Measurements from ENCODE around the gene ZNF311. TPM values are rescaled to one million over a fixed set of nuclear protein-coding genes. Genes with fewer than 3 reads are reported as not detected.

The ZNF311 gene
- total and polyA plus RNA-seq, 2 of the 13 experiments (the other 11 are each of a cell fraction or from before 2014, with no cell fraction given) = not detected

DNA sequence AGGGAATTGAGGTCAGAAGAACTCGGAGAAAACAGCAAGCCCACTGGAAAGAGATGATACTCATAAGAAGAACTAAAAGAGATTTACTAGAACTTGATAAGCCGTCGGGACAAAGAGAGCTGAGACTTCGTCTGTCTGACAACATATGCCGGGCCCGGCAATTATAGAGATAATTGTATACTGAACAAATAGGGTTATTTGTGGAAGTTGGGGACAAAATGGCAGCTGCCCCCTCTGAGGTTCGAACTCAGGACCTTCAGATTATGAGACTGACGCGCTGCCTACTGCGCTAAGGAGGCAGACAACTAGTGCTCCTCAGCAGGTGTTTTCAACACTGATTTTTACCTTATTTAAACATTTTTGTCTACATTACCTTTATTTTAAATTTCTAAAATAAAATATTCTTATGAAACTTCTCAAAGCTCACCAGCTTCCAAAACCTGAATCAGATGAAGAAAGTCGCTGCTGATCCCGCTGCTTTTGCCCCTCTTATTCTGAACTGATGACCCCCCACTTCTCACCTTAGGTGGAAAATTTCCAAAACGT is 52.0 kb downstream of the ZNF311 start (continued):
- TF ChIP-seq, protein P1, sequence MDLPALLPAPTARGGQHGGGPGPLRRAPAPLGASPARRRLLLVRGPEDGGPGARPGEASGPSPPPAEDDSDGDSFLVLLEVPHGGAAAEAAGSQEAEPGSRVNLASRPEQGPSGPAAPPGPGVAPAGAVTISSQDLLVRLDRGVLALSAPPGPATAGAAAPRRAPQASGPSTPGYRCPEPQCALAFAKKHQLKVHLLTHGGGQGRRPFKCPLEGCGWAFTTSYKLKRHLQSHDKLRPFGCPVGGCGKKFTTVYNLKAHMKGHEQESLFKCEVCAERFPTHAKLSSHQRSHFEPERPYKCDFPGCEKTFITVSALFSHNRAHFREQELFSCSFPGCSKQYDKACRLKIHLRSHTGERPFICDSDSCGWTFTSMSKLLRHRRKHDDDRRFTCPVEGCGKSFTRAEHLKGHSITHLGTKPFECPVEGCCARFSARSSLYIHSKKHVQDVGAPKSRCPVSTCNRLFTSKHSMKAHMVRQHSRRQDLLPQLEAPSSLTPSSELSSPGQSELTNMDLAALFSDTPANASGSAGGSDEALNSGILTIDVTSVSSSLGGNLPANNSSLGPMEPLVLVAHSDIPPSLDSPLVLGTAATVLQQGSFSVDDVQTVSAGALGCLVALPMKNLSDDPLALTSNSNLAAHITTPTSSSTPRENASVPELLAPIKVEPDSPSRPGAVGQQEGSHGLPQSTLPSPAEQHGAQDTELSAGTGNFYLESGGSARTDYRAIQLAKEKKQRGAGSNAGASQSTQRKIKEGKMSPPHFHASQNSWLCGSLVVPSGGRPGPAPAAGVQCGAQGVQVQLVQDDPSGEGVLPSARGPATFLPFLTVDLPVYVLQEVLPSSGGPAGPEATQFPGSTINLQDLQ (CRISPR knock-in tag; IDR thresholded peaks at IDR 0.05) = 0 out of 2 replicates have a peak, but pooled peaks have one; percentile 30
- TF ChIP-seq ZNF143 (CRISPR knock-in tag; IDR thresholded peaks at IDR 0.05) (no peak), ZSCAN21 (CRISPR knock-in tag; IDR thresholded peaks at IDR 0.05; ENCODE audit: borderline replicate concordance) (0 out of 2 replicates have a peak, but pooled peaks have one; percentile 37), SAP130 (CRISPR knock-in tag; IDR thresholded peaks at IDR 0.05; ENCODE audit: low read depth) (peak; percentile 47), ZNF30 (CRISPR knock-in tag; IDR thresholded peaks at IDR 0.05) (no peak), EP300 (IDR thresholded peaks at IDR 0.05; ENCODE audit: low read depth in 2 of 2, low read length in 2 of 2) (0 out of 4 replicates have a peak, but pooled peaks of 1 of the 2 experiments have one; percentile 14), EP300 (CRISPR knock-in tag; IDR thresholded peaks at IDR 0.05; ENCODE audit: borderline replicate concordance) (no peak), HNF4A (CRISPR knock-in tag; IDR thresholded peaks at IDR 0.05) (peak; percentile 30; the same call in 1 of the 2 replicates), CBX5 (CRISPR knock-in tag; IDR thresholded peaks at IDR 0.05; ENCODE audit: borderline replicate concordance) (peak; percentile 81), KMT2A (CRISPR knock-in tag; IDR thresholded peaks at IDR 0.05) (no peak), ETV6 (CRISPR knock-in tag; conservative IDR thresholded peaks at IDR 0.05) (no peak), ZNF749 (CRISPR knock-in tag; IDR thresholded peaks at IDR 0.05; ENCODE audit: borderline replicate concordance) (no peak), YEATS2 (CRISPR knock-in tag; IDR thresholded peaks at IDR 0.05; ENCODE audit: borderline replicate concordance) (peak; percentile 41; the same call in 1 of the 2 replicates), HINFP (CRISPR knock-in tag; IDR thresholded peaks at IDR 0.05; ENCODE audit: low read depth) (no peak), CCDC6 (CRISPR knock-in tag; IDR thresholded peaks at IDR 0.05) (no peak; the same call in 1 of the 2 replicates), NR2F6 (IDR thresholded peaks at IDR 0.05) (peak; percentile 61; the same call in 1 of the 2 replicates), NR2F6 (CRISPR knock-in tag; IDR thresholded peaks at IDR 0.05) (peak; percentile 26; the same call in 1 of the 2 replicates), RXRB (CRISPR knock-in tag; IDR thresholded peaks at IDR 0.05; ENCODE audit: borderline replicate concordance) (peak; percentile 64), ELK4 (CRISPR knock-in tag; IDR thresholded peaks at IDR 0.05; ENCODE audit: borderline replicate concordance) (no peak), ZNF136 (CRISPR knock-in tag; IDR thresholded peaks at IDR 0.05; ENCODE audit: low read depth) (no peak; the same call in 1 of the 2 replicates), ADNP (CRISPR knock-in tag; IDR thresholded peaks at IDR 0.05) (peak; percentile 76; the same call in 1 of the 2 replicates)
- TF ChIP-seq, protein P2, sequence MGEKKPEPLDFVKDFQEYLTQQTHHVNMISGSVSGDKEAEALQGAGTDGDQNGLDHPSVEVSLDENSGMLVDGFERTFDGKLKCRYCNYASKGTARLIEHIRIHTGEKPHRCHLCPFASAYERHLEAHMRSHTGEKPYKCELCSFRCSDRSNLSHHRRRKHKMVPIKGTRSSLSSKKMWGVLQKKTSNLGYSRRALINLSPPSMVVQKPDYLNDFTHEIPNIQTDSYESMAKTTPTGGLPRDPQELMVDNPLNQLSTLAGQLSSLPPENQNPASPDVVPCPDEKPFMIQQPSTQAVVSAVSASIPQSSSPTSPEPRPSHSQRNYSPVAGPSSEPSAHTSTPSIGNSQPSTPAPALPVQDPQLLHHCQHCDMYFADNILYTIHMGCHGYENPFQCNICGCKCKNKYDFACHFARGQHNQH (CRISPR knock-in tag; IDR thresholded peaks at IDR 0.05) = peak; percentile 88
- TF ChIP-seq, protein P3, sequence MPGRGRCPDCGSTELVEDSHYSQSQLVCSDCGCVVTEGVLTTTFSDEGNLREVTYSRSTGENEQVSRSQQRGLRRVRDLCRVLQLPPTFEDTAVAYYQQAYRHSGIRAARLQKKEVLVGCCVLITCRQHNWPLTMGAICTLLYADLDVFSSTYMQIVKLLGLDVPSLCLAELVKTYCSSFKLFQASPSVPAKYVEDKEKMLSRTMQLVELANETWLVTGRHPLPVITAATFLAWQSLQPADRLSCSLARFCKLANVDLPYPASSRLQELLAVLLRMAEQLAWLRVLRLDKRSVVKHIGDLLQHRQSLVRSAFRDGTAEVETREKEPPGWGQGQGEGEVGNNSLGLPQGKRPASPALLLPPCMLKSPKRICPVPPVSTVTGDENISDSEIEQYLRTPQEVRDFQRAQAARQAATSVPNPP (CRISPR knock-in tag; IDR thresholded peaks at IDR 0.05) = 0 out of 2 replicates have a peak, but pooled peaks have one; percentile 52
